GM12878 (cell line): ENCODE data around the gene GPT2. TPM values are rescaled to one million over a fixed set of nuclear protein-coding genes. Genes with fewer than 3 reads are reported as not detected.

ENCODE experiments used
- ATAC-seq: fragments of 200-7000 bp; cut with Tn5 transposase; 3 replicates; pipeline ENCODE4 v1.9.1; 2020; ENCODE audit warnings: mild to moderate bottlenecking, moderate library complexity
- BruUV-seq: library from RNA; stranded (reverse); fragments of 400-500 nt; replicated peaks from 2 replicates; lab custom pipeline; 2021; lab: Mats Ljungman, UMichigan
- CTCF ChIA-PET: fragments of 300-600 bp; sonication (Branson Sonifier 250); formaldehyde crosslinking; extraction: SDS; loops from one replicate; lab custom pipeline; 2021; ENCODE audit warnings: inconsistent platforms; lab: Yijun Ruan, JAX
- POLR2A ChIA-PET: fragments of 350-600 bp; formaldehyde crosslinking; extraction: SDS; loops from one replicate; lab custom pipeline; 2021; ENCODE audit warnings: inconsistent platforms; lab: Charles Lee
- RAD21 ChIA-PET: fragments of 300-600 bp; sonication (Branson Sonifier 250); formaldehyde crosslinking; loops from one replicate; lab custom pipeline; 2023; ENCODE audit warnings: antibody characterized with exemption; ENCODE audit not compliant: unreplicated experiment; lab: Charles Lee
- SMC1A ChIA-PET: fragments of 300-600 bp; sonication (Branson Sonifier 250); formaldehyde crosslinking; loops from one replicate; lab custom pipeline; 2023; ENCODE audit not compliant: unreplicated experiment, uncharacterized antibody; lab: Charles Lee
- DNase-seq: peaks from one replicate; pipeline ENCODE4 v3.0.0-alpha.2; 2011; ENCODE audit warnings: low read depth, low spot score
- FAIRE-seq: peaks from 3 replicates; lab custom pipeline; 2011; peaks lifted over from hg19 to GRCh38; lab: Jason Lieb, UNC
- H2AFZ ChIP-seq: 2 replicates; pipeline ENCODE4 v1.6.0; 2011; ENCODE audit warnings: low read depth, low read length, control low read depth; ENCODE audit not compliant: control insufficient read depth
- H3K27ac ChIP-seq: 2 replicates; pipeline ENCODE4 v1.5.1; 2011; ENCODE audit warnings: control low read depth; ENCODE audit not compliant: control insufficient read depth, insufficient read depth
- H3K27me3 ChIP-seq, 2 experiments: replicated peaks in 1 of 2; 2 replicates each; pipeline versions ENCODE4 v1.6.0 to v1.6.1; 2011; ENCODE audit warnings: low read length in 1 of 2; ENCODE audit not compliant: control insufficient read depth in 2 of 2, insufficient read depth in 2 of 2
- H3K36me3 ChIP-seq, 2 experiments: 2 replicates each; pipeline ENCODE4 v1.5.1; 2011; ENCODE audit warnings: low read length in 1 of 2; ENCODE audit not compliant: control insufficient read depth in 2 of 2, insufficient read depth in 2 of 2
- H3K4me1 ChIP-seq: 2 replicates; pipeline ENCODE4 v1.6.1; 2011; ENCODE audit warnings: mild to moderate bottlenecking, low read length, moderate library complexity, mixed read lengths; ENCODE audit not compliant: control insufficient read depth, insufficient read depth
- H3K4me2 ChIP-seq: 2 replicates; pipeline ENCODE4 v1.6.0; 2011; ENCODE audit warnings: control low read depth; ENCODE audit not compliant: control insufficient read depth, insufficient read depth
- H3K4me3 ChIP-seq: fragments of 200-600 bp; sonication (generic); 2 replicates; pipeline ENCODE4 v1.5.1; 2016
- H3K79me2 ChIP-seq: 2 replicates; pipeline ENCODE4 v1.6.0; 2011; ENCODE audit warnings: low read length; ENCODE audit not compliant: control insufficient read depth, insufficient read depth
- H3K9ac ChIP-seq: 2 replicates; pipeline ENCODE4 v1.8.0; 2011; ENCODE audit warnings: low read length, control low read depth, mixed read lengths; ENCODE audit not compliant: control insufficient read depth, insufficient read depth
- H3K9me3 ChIP-seq: replicated peaks from 3 replicates; pipeline ENCODE4 v1.5.1; 2011; ENCODE audit warnings: mild to moderate bottlenecking, low read length; ENCODE audit not compliant: control insufficient read depth, insufficient read depth
- H4K20me1 ChIP-seq: 2 replicates; pipeline ENCODE4 v1.6.0; 2011; ENCODE audit not compliant: control insufficient read depth, insufficient read depth
- EZH2 ChIP-seq: IDR thresholded peaks from 2 replicates; pipeline ENCODE4 v1.6.1; 2012; ENCODE audit warnings: low read depth, mild to moderate bottlenecking, control low read depth, inconsistent platforms, low read length, borderline replicate concordance; ENCODE audit not compliant: control insufficient read depth
- HDGF ChIP-seq: fragments of 450-650 bp; IDR thresholded peaks from 2 replicates; pipeline ENCODE4 v1.6.1; 2016; ENCODE audit warnings: antibody characterized with exemption
- KAT2A ChIP-seq: conservative IDR thresholded peaks from 2 replicates; pipeline ENCODE4 v1.6.1; 2011; ENCODE audit warnings: low read depth, low read length; ENCODE audit not compliant: control insufficient read depth
- MTA2 ChIP-seq: fragments of 450-650 bp; IDR thresholded peaks from 2 replicates; pipeline ENCODE4 v1.6.1; 2016; ENCODE audit warnings: low read depth, mild to moderate bottlenecking, moderate library complexity
- NFYB ChIP-seq: IDR thresholded peaks from 2 replicates; pipeline ENCODE4 v1.6.1; 2011; ENCODE audit warnings: low read depth, mild to moderate bottlenecking, low read length, improper control_type of control experiment, moderate library complexity; ENCODE audit not compliant: insufficient read depth
- POLR2AphosphoS5 ChIP-seq: IDR thresholded peaks from 2 replicates; pipeline ENCODE4 v1.6.1; 2011; ENCODE audit warnings: mild to moderate bottlenecking, low read length, inconsistent platforms
- SIX5 ChIP-seq: IDR thresholded peaks from 2 replicates; pipeline ENCODE4 v1.6.1; 2011; ENCODE audit warnings: mild to moderate bottlenecking, low read depth, low read length, moderate library complexity; ENCODE audit not compliant: severe bottlenecking
- YBX1 ChIP-seq: fragments of 450-650 bp; IDR thresholded peaks from 2 replicates; pipeline ENCODE4 v1.6.1; 2016; ENCODE audit warnings: antibody characterized with exemption
- YY1 ChIP-seq: IDR thresholded peaks from 2 replicates; pipeline ENCODE4 v1.6.1; 2011; ENCODE audit warnings: low read depth, mild to moderate bottlenecking, low read length
- WGBS: methylation state at CpG from one replicate; pipeline ENCODE4 v1.1.6; 2016; ENCODE audit warnings: low lambda C conversion rate; ENCODE audit not compliant: insufficient replicate concordance, insufficient coverage; ENCODE audit errors: missing lambda C conversion rate; 5-methylcytosine and 5-hydroxymethylcytosine counted together
- in situ Hi-C: fragments of 300-500 bp; cut with MboI; formaldehyde crosslinking; loops from 9 replicates; pipeline ENCODE4 v1.14.3; 2018; ENCODE audit warnings: mixed read lengths
- intact Hi-C: fragments of 100-400 bp; cut with micrococcal nuclease; formaldehyde crosslinking; loops from one replicate; pipeline ENCODE4 v1.14.2; 2022; ENCODE audit not compliant: unreplicated experiment
- polyA plus RNA-seq, 11 experiments: library from polyadenylated mRNA; depleted of rRNA in 4 of 11; unstranded in 6 of 11; stranded (reverse) in 5 of 11; fragments of >200 nt; fragmentation: Nextera tagmentation in 4 of 11; fragmentation: Illumina TruSeq in 1 of 11; extraction: Ambion mirVana in 4 of 11; extraction: Trizol in 1 of 11; gene quantifications; 1 replicate in 1 of 11; 2 replicates in 10 of 11; pipeline versions ENCODE4 v1.2.1 to v1.2.3, GENCODE V29; 2011 to 2016; ENCODE audit warnings: inconsistent platforms in 2 of 11, missing spikeins in 2 of 11, low read depth in 1 of 11
- total RNA-seq, 4 experiments: library from RNA; depleted of rRNA in 3 of 4; stranded (reverse); fragments of >200 nt in 3 of 4; fragmentation: Illumina TruSeq in 1 of 4; extraction: Trizol in 1 of 4; gene quantifications; 2 replicates each; pipeline versions ENCODE4 v1.2.1 to v1.2.3, GENCODE V29; 2013 to 2021
- TF ChIP-seq, protein P1 (sequence below): fragments of 450-650 bp; IDR thresholded peaks from 2 replicates; pipeline ENCODE4 v1.6.1; 2017; ENCODE audit warnings: antibody characterized with exemption, mild to moderate bottlenecking, moderate library complexity
- TF ChIP-seq, protein P2 (sequence below): fragments of 450-650 bp; IDR thresholded peaks from 2 replicates; pipeline ENCODE4 v1.6.1; 2016; ENCODE audit warnings: mild to moderate bottlenecking
- TF ChIP-seq, protein P3 (sequence below): IDR thresholded peaks from 2 replicates; pipeline ENCODE4 v1.6.1; 2012; ENCODE audit warnings: mild to moderate bottlenecking, low read depth, low read length
- TF ChIP-seq, protein P4 (sequence below): fragments of 150-350 bp; IDR thresholded peaks from 2 replicates; pipeline ENCODE4 v1.6.1; 2014; ENCODE audit warnings: mild to moderate bottlenecking, low read depth, low read length

GPT2 gene
- total and polyA plus RNA-seq, 10 of the 15 experiments (the other 5 are each of a cell fraction or from before 2014, with no cell fraction given): 0.45 to 9.9 (median 4.3) TPM

DNA sequence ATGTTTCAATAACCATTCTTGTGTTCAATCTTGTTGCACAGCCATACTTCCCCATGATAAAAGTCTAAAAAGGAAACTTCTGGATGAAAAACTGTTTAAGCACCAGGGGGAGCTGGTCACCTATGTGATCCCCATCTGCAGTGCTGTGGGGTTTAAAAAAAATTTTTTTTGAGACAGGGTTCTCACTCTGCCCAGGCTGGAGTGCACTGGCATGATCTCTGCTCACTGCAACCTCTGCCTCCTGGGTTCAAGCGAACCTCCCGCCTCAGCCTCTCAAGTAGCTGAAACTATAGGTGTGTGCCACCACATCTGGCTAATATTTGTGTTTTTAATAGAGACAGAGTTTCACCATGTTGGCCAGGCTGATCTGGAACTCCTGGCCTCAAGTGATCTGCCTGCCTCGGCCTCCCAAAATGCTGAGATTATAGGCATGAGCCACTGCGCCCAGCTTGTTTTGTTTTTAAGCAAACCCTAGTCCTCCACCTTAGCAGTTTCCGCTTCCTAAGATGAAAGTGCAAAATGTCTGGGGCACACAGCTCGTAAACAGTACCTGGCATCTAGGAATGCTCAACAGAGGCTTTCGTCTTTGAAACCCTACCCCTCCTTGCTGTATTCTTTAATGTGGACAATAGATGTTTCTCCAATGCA lies 63.9 kb downstream of the GPT2 start:
- Histone ChIP-seq H3K27ac (no peak overlapping the region), H3K9me3 (no peaks in the 10 kb centered on the region), H3K27me3 (no peaks in the 10 kb centered on the region), H3K9ac (no peak overlapping the region), H3K4me1 (peaks cover 5% of the 10 kb centered on the region; the same call in 1 of the 2 replicates), H4K20me1 (no peaks in the 10 kb centered on the region), H3K4me2 (no peak overlapping the region), H3K36me3 (no peaks in the 10 kb centered on the region), H3K79me2 (no peaks in the 10 kb centered on the region), H2AFZ (no peak overlapping the region), H3K4me3 (no peak overlapping the region)
- in situ Hi-C loops: no loop called here
- CTCF ChIA-PET: interaction anchor here (0.6 to 3.6 kb wide), 19 partner anchors 15 to 1217 kb away, joined by 3 to 23 read pairs (median 6); partner anchors contain the start of genes DNAJA2 and NETO2
- DNase-seq (peak; percentile 32), ATAC-seq (peak; percentile 90), FAIRE-seq (peak; percentile 89)
- intact Hi-C loops: loop anchor here (1.0 to 10.0 kb wide), 4 partner anchors 89 to 1216 kb away; partner anchors contain the start of gene NETO2
- SMC1A ChIA-PET: interaction anchor here (0.8 to 1.9 kb wide), 18 partner anchors 9 to 1219 kb away, joined by 3 to 14 read pairs (median 5); partner anchors contain the start of genes ITFG1, NETO2 and PHKB
- no TSS peak for BruUV-seq
- 75% methylated on average over 7 of the region's 7 CpGs for WGBS
- POLR2A ChIA-PET: interaction anchor here (0.8 kb wide), 1 partner anchor 71 kb away, joined by 4 read pairs; no protein-coding TSS in a partner anchor
- RAD21 ChIA-PET: interaction anchor here (0.6 to 3.1 kb wide), 13 partner anchors 14 to 1218 kb away, joined by 3 to 14 read pairs (median 5); partner anchors contain the start of gene NETO2
- TF ChIP-seq KAT2A: no peak
- TF ChIP-seq HDGF: no peak
- TF ChIP-seq, protein P1, sequence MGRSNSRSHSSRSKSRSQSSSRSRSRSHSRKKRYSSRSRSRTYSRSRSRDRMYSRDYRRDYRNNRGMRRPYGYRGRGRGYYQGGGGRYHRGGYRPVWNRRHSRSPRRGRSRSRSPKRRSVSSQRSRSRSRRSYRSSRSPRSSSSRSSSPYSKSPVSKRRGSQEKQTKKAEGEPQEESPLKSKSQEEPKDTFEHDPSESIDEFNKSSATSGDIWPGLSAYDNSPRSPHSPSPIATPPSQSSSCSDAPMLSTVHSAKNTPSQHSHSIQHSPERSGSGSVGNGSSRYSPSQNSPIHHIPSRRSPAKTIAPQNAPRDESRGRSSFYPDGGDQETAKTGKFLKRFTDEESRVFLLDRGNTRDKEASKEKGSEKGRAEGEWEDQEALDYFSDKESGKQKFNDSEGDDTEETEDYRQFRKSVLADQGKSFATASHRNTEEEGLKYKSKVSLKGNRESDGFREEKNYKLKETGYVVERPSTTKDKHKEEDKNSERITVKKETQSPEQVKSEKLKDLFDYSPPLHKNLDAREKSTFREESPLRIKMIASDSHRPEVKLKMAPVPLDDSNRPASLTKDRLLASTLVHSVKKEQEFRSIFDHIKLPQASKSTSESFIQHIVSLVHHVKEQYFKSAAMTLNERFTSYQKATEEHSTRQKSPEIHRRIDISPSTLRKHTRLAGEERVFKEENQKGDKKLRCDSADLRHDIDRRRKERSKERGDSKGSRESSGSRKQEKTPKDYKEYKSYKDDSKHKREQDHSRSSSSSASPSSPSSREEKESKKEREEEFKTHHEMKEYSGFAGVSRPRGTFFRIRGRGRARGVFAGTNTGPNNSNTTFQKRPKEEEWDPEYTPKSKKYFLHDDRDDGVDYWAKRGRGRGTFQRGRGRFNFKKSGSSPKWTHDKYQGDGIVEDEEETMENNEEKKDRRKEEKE: no peak
- TF ChIP-seq NFYB: no peak
- TF ChIP-seq YY1: 0 out of 2 replicates have a peak, but pooled peaks have one; percentile 43
- TF ChIP-seq EZH2: no peak
- TF ChIP-seq MTA2: no peak
- TF ChIP-seq, protein P2, sequence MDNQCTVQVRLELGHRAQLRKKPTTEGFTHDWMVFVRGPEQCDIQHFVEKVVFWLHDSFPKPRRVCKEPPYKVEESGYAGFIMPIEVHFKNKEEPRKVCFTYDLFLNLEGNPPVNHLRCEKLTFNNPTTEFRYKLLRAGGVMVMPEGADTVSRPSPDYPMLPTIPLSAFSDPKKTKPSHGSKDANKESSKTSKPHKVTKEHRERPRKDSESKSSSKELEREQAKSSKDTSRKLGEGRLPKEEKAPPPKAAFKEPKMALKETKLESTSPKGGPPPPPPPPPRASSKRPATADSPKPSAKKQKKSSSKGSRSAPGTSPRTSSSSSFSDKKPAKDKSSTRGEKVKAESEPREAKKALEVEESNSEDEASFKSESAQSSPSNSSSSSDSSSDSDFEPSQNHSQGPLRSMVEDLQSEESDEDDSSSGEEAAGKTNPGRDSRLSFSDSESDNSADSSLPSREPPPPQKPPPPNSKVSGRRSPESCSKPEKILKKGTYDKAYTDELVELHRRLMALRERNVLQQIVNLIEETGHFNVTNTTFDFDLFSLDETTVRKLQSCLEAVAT: no peak
- TF ChIP-seq, protein P3, sequence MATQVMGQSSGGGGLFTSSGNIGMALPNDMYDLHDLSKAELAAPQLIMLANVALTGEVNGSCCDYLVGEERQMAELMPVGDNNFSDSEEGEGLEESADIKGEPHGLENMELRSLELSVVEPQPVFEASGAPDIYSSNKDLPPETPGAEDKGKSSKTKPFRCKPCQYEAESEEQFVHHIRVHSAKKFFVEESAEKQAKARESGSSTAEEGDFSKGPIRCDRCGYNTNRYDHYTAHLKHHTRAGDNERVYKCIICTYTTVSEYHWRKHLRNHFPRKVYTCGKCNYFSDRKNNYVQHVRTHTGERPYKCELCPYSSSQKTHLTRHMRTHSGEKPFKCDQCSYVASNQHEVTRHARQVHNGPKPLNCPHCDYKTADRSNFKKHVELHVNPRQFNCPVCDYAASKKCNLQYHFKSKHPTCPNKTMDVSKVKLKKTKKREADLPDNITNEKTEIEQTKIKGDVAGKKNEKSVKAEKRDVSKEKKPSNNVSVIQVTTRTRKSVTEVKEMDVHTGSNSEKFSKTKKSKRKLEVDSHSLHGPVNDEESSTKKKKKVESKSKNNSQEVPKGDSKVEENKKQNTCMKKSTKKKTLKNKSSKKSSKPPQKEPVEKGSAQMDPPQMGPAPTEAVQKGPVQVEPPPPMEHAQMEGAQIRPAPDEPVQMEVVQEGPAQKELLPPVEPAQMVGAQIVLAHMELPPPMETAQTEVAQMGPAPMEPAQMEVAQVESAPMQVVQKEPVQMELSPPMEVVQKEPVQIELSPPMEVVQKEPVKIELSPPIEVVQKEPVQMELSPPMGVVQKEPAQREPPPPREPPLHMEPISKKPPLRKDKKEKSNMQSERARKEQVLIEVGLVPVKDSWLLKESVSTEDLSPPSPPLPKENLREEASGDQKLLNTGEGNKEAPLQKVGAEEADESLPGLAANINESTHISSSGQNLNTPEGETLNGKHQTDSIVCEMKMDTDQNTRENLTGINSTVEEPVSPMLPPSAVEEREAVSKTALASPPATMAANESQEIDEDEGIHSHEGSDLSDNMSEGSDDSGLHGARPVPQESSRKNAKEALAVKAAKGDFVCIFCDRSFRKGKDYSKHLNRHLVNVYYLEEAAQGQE: no peak
- no peak for TF ChIP-seq SIX5
- TF ChIP-seq, protein P4, sequence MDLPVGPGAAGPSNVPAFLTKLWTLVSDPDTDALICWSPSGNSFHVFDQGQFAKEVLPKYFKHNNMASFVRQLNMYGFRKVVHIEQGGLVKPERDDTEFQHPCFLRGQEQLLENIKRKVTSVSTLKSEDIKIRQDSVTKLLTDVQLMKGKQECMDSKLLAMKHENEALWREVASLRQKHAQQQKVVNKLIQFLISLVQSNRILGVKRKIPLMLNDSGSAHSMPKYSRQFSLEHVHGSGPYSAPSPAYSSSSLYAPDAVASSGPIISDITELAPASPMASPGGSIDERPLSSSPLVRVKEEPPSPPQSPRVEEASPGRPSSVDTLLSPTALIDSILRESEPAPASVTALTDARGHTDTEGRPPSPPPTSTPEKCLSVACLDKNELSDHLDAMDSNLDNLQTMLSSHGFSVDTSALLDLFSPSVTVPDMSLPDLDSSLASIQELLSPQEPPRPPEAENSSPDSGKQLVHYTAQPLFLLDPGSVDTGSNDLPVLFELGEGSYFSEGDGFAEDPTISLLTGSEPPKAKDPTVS: no peak
- no peak for TF ChIP-seq POLR2AphosphoS5
- no peak for TF ChIP-seq YBX1
